PC-9 (cell line): ENCODE measurements around the gene EHBP1L1. TPM values are rescaled to one million over a fixed set of nuclear protein-coding genes. Genes with fewer than 3 reads are reported as not detected.

Source experiments
- BruUV-seq: library from RNA; stranded (reverse); fragments of 400-500 nt; replicated peaks from 2 replicates; lab custom pipeline; 2021; lab: Mats Ljungman, UMichigan
- CTCF ChIA-PET: fragments of 300-600 bp; sonication (Branson Sonifier 250); formaldehyde crosslinking; loops from one replicate; lab custom pipeline; 2022; ENCODE audit warnings: antibody characterized with exemption; lab: Charles Lee
- POLR2A ChIA-PET: fragments of 300-600 bp; sonication (Branson Sonifier 250); formaldehyde crosslinking; loops from one replicate; lab custom pipeline; 2022; ENCODE audit warnings: antibody characterized with exemption; ENCODE audit not compliant: unreplicated experiment; lab: Charles Lee
- DNase-seq, 2 experiments: peaks; one replicate each; pipeline versions ENCODE4 v3.0.0 to v3.0.0-alpha.2; 2015 to 2022; ENCODE audit warnings: mixed read lengths in 1 of 2
- H2AFZ ChIP-seq: fragments of 200-600 bp; sonication (generic); 2 replicates; pipeline ENCODE4 v1.8.1; 2017; ENCODE audit warnings: antibody characterized with exemption
- H3F3A ChIP-seq: fragments of 200-600 bp; sonication (generic); 2 replicates; pipeline ENCODE4 v1.8.1; 2017; ENCODE audit warnings: antibody characterized with exemption, mild to moderate bottlenecking, low read depth; ENCODE audit not compliant: insufficient read depth
- H3K27ac ChIP-seq: fragments of 200-600 bp; sonication (generic); 2 replicates; pipeline ENCODE4 v1.6.1; 2016; ENCODE audit warnings: mixed run types
- H3K27me3 ChIP-seq: fragments of 200-600 bp; sonication (generic); 2 replicates; pipeline ENCODE4 v1.6.1; 2016; ENCODE audit warnings: low read depth, mixed run types; ENCODE audit not compliant: insufficient read depth
- H3K36me3 ChIP-seq: fragments of 200-600 bp; sonication (generic); 2 replicates; pipeline ENCODE4 v1.6.1; 2016; ENCODE audit warnings: low read depth, mixed run types
- H3K4me1 ChIP-seq: fragments of 200-600 bp; sonication (generic); replicated peaks from 2 replicates; pipeline ENCODE4 v1.6.1; 2016; ENCODE audit warnings: mixed run types; ENCODE audit not compliant: insufficient read depth
- H3K4me2 ChIP-seq: fragments of 200-600 bp; sonication (generic); 2 replicates; pipeline ENCODE4 v1.6.1; 2017; ENCODE audit warnings: mixed run types
- H3K4me3 ChIP-seq: fragments of 200-600 bp; sonication (generic); 2 replicates; pipeline ENCODE4 v1.6.1; 2016; ENCODE audit warnings: mixed run types
- H3K79me2 ChIP-seq: fragments of 200-600 bp; sonication (generic); 2 replicates; pipeline ENCODE4 v1.6.1; 2017; ENCODE audit warnings: low read depth, mixed run types
- H3K9me2 ChIP-seq: fragments of 200-600 bp; sonication (generic); 2 replicates; pipeline ENCODE4 v1.8.1; 2017; ENCODE audit warnings: mild to moderate bottlenecking; ENCODE audit not compliant: insufficient read depth
- H3K9me3 ChIP-seq: fragments of 200-600 bp; sonication (generic); 2 replicates; pipeline ENCODE4 v1.8.1; 2016; ENCODE audit warnings: low read depth; ENCODE audit not compliant: insufficient read depth
- H4K20me1 ChIP-seq: fragments of 200-600 bp; sonication (generic); 2 replicates; pipeline ENCODE4 v1.8.1; 2017; ENCODE audit not compliant: insufficient read depth
- CTCF ChIP-seq: fragments of 200-600 bp; sonication (generic); conservative IDR thresholded peaks from 2 replicates; pipeline ENCODE4 v1.6.1; 2017; ENCODE audit warnings: mixed run types, antibody characterized with exemption, mild to moderate bottlenecking, moderate library complexity
- EZH2 ChIP-seq: fragments of 200-600 bp; sonication (generic); IDR thresholded peaks from 2 replicates; pipeline ENCODE4 v1.8.0; 2017; ENCODE audit warnings: antibody characterized with exemption, low read depth
- intact Hi-C: fragments of 100-400 bp; cut with micrococcal nuclease; formaldehyde crosslinking; loops from one replicate; pipeline ENCODE4 v1.10.0; 2022; ENCODE audit not compliant: unreplicated experiment
- total RNA-seq: library from RNA; stranded (reverse); gene quantifications from 2 replicates; pipeline ENCODE4 v1.2.3, GENCODE V29; 2021

The EHBP1L1 gene
- total RNA-seq, 1 experiment from 2014 or later: 123 TPM

DNA sequence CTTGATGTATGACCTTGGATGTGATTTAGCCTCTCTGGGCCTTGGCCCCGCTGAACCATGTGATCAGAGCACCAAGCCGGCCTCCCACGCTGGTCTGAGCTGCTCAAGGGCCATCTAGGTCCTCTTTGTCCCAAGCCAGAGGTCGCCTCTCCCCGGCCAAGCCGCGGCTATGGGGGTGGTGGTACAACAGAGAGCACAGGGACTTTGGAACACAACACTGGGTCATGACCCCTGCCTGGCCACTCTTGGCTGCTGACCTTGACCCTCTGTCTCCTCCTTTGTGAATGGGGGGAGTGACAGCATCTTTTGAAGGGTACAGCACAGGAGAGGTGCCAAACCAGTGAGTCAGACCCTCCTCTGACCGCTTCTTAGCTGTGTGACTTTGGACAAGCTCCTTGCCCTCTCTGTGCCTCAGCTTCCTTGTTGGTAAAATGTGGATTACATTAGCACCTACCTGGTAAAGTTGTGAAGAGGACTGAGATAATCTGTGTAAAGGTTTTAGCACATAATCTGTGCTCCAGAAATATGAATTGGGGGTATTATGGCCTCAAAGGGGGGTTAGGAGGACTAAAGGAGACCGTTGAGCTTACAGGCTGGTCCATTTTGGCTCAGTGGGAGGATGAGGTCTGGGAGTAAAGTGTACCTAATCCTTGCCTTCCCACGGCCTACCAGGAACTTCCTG lies 46.2 kb upstream of the EHBP1L1 start:
- Histone ChIP-seq H4K20me1 (peaks cover 8% of the 10 kb centered on the region; the same call in 1 of the 2 replicates), H3K9me2 (no peaks in the 10 kb centered on the region), H3K4me1 (peaks cover 9% of the 10 kb centered on the region; the same call in 1 of the 2 replicates), H3K4me2 (no peak overlapping the region), H3K27ac (no peak overlapping the region), H2AFZ (no peak overlapping the region), H3K36me3 (peaks cover 46% of the 10 kb centered on the region; the same call in 1 of the 2 replicates), H3K4me3 (no peak overlapping the region), H3F3A (peaks cover 22% of the 10 kb centered on the region; the same call in 1 of the 2 replicates), H3K9me3 (no peaks in the 10 kb centered on the region), H3K27me3 (no peaks in the 10 kb centered on the region), H3K79me2 (peaks cover 17% of the 10 kb centered on the region)
- POLR2A ChIA-PET: no interaction called here
- intact Hi-C loops: loop anchor here (5.0 kb wide), 1 partner anchor 43 kb away; the partner anchor contains the start of genes FAM89B and ZNRD2
- DNase-seq: no peak
- no peak for TF ChIP-seq EZH2
- CTCF ChIA-PET: interaction anchor here (0.6 kb wide), 1 partner anchor 254 kb away, joined by 6 read pairs; no protein-coding TSS in a partner anchor
- no TSS peak for BruUV-seq

DNA sequence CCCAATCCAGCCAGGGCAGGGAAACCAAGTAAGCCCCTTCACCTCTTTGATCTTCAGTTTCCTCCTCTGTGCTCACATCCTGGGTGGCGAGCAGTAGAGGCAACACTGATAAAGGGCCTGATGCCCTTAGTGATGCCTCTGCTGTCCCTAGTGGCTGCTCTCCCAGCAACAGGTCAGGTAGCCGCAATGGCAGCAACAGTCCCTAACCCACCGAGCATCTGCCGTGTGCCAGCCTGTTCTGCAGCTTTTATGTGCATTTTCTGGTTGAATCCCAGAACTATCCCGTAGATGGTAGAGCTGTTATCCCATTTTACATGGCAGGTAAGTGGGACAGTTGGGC lies 45.7 kb upstream of the EHBP1L1 start:
- no TSS peak for BruUV-seq
- no peak overlapping the region for H3K4me2 ChIP-seq
- ChIA-PET CTCF (no interaction called here), POLR2A (no interaction called here)
- peaks cover 8% of the 10 kb centered on the region; the same call in 1 of the 2 replicates for H4K20me1 ChIP-seq
- no peaks in the 10 kb centered on the region for H3K9me3 ChIP-seq
- peaks cover 46% of the 10 kb centered on the region; the same call in 1 of the 2 replicates for H3K36me3 ChIP-seq
- intact Hi-C loops: no loop called here
- peaks cover 9% of the 10 kb centered on the region; the same call in 1 of the 2 replicates for H3K4me1 ChIP-seq
- TF ChIP-seq EZH2: no peak
- TF ChIP-seq CTCF: peak; percentile 40; the same call in 1 of the 2 replicates
- peaks cover 25% of the 10 kb centered on the region; the same call in 1 of the 2 replicates for H3F3A ChIP-seq
- no peaks in the 10 kb centered on the region for H3K9me2 ChIP-seq
- no peak overlapping the region for H2AFZ ChIP-seq
- no peak overlapping the region for H3K4me3 ChIP-seq
- H3K27me3 ChIP-seq: no peaks in the 10 kb centered on the region
- H3K27ac ChIP-seq: no peak overlapping the region
- H3K79me2 ChIP-seq: peaks cover 16% of the 10 kb centered on the region
- DNase-seq: no peak

DNA sequence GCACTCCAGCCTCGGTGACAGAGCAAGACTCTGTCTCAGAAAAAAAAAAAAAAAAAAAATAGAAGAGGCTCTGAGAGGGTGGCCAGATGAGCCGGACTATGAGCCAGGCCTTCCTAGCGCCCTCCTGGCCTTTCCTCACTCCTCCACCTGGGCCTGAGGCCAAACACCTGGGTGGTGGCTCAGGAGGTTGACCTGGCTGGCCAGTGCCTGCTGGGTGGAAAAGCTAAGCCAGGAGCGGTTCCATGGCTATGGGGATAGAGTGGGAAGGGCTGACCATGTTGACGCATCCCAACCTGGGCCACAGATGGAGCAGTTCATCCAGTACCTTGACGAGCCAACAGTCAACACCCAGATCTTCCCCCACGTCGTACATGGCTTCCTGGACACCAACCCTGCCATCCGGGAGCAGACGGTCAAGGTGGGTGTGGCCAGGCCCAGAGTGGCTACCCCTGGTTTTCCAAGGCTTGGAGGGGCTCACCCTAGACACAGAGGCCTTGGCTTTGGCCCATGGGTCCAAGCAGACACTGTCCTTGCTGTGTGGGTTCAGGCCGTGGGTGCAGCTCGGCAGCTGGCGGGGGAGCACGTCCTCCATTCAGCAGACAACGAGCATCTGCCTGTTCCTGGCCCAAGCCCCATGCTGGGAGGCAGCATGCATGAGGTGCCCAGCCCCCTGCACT lies 43.3 kb upstream of the EHBP1L1 start:
- ChIA-PET CTCF (no interaction called here), POLR2A (interaction anchor here (0.6 to 0.7 kb wide), 2 partner anchors 106 to 170 kb away, joined by 3 read pairs; partner anchors contain the start of gene SIPA1)
- peaks cover 33% of the 10 kb centered on the region for H3K36me3 ChIP-seq

More for the DNA sequence above, 43.3 kb upstream of the EHBP1L1 start:
- peaks cover 10% of the 10 kb centered on the region; the same call in 1 of the 2 replicates for H4K20me1 ChIP-seq
- BruUV-seq: no TSS peak
- intact Hi-C loops: no loop called here
- H3K4me1 ChIP-seq: no peaks in the 10 kb centered on the region
- DNase-seq: peak in 1 of 2 experiments; percentile 57
- no peak overlapping the region for H2AFZ ChIP-seq
- TF ChIP-seq EZH2 (no peak), CTCF (no peak)
- no peak overlapping the region for H3K27ac ChIP-seq
- no peak overlapping the region for H3K4me3 ChIP-seq
- H3K27me3 ChIP-seq: no peaks in the 10 kb centered on the region
- H3K9me2 ChIP-seq: no peaks in the 10 kb centered on the region
- H3K4me2 ChIP-seq: no peak overlapping the region
- no peaks in the 10 kb centered on the region; the same call in 1 of the 2 replicates for H3K79me2 ChIP-seq
- H3F3A ChIP-seq: peaks cover 45% of the 10 kb centered on the region
- H3K9me3 ChIP-seq: no peaks in the 10 kb centered on the region
